Activated naive CD8-positive, alpha-beta T cell treated with anti-CD3 and anti-CD28 coated beads, Interleukin-2, amount 50 U/mL, for 16 hours (primary cell): ENCODE measurements around the gene ERFE.
A peak's percentile ranks its signal among the peaks of the same experiment; 100 is the strongest.
"Not testable (repeated sequence)": the region's sequence is repeated elsewhere in the genome, so short reads cannot be mapped to it uniquely, and the experiment has no call there.

Experiments
- DNase-seq: peaks from one replicate; pipeline ENCODE4 v3.0.0-alpha.2; 2020; ENCODE audit warnings: low read depth, low spot score

ERFE gene

GRCh38 chr2:238168196-238169047 is 9.7 kb downstream of the ERFE start:
- no peak for DNase-seq

GRCh38 chr2:238169048-238169707 is 10.4 kb downstream of the ERFE start:
- DNase-seq = no peak

GRCh38 chr2:238169708-238170251 is 11.0 kb downstream of the ERFE start:
- DNase-seq = no peak

GRCh38 chr2:238170386-238171071 is 11.8 kb downstream of the ERFE start:
- DNase-seq = no peak

- DNase-seq = not testable (repeated sequence)
Measured at GRCh38 chr2:238171072-238171431, 12.3 kb downstream of the ERFE start.

GRCh38 chr2:238171575-238172187 is 12.9 kb downstream of the ERFE start:
- no peak for DNase-seq

GRCh38 chr2:238172439-238172838 is 13.7 kb downstream of the ERFE start:
- no peak for DNase-seq

- DNase-seq = no peak
Measured at GRCh38 chr2:238173692-238174091, 14.9 kb downstream of the ERFE start.

- no peak for DNase-seq
Measured at GRCh38 chr2:238174291-238174690, 15.5 kb downstream of the ERFE start.

GRCh38 chr2:238174701-238175100 is 15.9 kb downstream of the ERFE start:
- no peak for DNase-seq

GRCh38 chr2:238176613-238177012 is 17.8 kb downstream of the ERFE start:
- no peak for DNase-seq

GRCh38 chr2:238180554-238180953 is 21.8 kb downstream of the ERFE start:
- DNase-seq = no peak

- DNase-seq = no peak
Measured at GRCh38 chr2:238182362-238182761, 23.6 kb downstream of the ERFE start.

GRCh38 chr2:238183821-238184220 is 25.1 kb downstream of the ERFE start:
- DNase-seq = no peak

GRCh38 chr2:238187618-238188548 is 29.1 kb downstream of the ERFE start:
- DNase-seq = no peak

- no peak for DNase-seq
Measured at GRCh38 chr2:238190445-238190844, 31.7 kb downstream of the ERFE start.

- DNase-seq = no peak
Measured at GRCh38 chr2:238202326-238203093, 43.7 kb downstream of the ERFE start.

- DNase-seq = peak; percentile 75
Measured at GRCh38 chr2:238203094-238203972, 44.6 kb downstream of the ERFE start, which contains the start of gene ILKAP. ILKAP (minus strand) TSS chr2:238203695; CDS start chr2:238203553, 142 bp downstream.
